ENCODE results near the gene MGAT4A. TPM values are rescaled to one million over a fixed set of nuclear protein-coding genes. Genes with fewer than 3 reads are reported as not detected.

The MGAT4A gene
- total RNA-seq, 1 donor from 2014 or later: 3.2 TPM

GRCh38 chr2:98658816-98659490, 72.0 kb downstream of the MGAT4A start:
- no peak for DNase-seq (ENCODE audit: low read depth)
- Histone ChIP-seq H3K4me3 (ENCODE audit: low read depth, low read length) (no peak overlapping the region), H3K36me3 (ENCODE audit: control insufficient read depth, insufficient read depth, low read length) (no peaks in the 10 kb centered on the region), H3K27me3 (ENCODE audit: control insufficient read depth, insufficient read depth, low read length) (no peaks in the 10 kb centered on the region)
- TF ChIP-seq, protein P1, sequence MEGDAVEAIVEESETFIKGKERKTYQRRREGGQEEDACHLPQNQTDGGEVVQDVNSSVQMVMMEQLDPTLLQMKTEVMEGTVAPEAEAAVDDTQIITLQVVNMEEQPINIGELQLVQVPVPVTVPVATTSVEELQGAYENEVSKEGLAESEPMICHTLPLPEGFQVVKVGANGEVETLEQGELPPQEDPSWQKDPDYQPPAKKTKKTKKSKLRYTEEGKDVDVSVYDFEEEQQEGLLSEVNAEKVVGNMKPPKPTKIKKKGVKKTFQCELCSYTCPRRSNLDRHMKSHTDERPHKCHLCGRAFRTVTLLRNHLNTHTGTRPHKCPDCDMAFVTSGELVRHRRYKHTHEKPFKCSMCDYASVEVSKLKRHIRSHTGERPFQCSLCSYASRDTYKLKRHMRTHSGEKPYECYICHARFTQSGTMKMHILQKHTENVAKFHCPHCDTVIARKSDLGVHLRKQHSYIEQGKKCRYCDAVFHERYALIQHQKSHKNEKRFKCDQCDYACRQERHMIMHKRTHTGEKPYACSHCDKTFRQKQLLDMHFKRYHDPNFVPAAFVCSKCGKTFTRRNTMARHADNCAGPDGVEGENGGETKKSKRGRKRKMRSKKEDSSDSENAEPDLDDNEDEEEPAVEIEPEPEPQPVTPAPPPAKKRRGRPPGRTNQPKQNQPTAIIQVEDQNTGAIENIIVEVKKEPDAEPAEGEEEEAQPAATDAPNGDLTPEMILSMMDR (IDR thresholded peaks at IDR 0.05; ENCODE audit: insufficient read depth, low read length, poor library complexity, severe bottlenecking): no peak

DNA sequence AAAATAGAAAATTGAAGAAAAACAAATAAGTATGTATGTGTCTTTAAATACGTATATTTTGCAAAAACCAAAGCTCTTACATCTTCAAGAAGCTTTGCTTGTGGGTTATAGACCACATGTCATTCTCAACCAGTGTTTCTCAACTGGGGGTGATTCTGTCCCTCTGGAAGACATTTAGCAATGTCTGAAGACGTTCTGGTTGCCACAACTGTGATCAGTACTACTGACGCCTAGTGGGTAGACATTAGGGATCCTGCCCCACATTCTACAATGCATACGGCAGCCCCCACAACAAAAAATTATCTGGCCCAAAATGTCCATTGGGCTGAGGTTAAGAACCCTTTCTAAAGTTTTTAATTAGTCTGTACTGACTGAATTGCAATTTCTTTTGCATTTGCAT, 74.1 kb downstream of the MGAT4A start:
- H3K36me3 ChIP-seq (ENCODE audit: control insufficient read depth, insufficient read depth, low read length): no peaks in the 10 kb centered on the region
- TF ChIP-seq, protein P1 (IDR thresholded peaks at IDR 0.05; ENCODE audit: insufficient read depth, low read length, poor library complexity, severe bottlenecking): no peak

GRCh38 chr2:98654699-98655495, 76.0 kb downstream of the MGAT4A start:
- TF ChIP-seq, protein P1 (IDR thresholded peaks at IDR 0.05; ENCODE audit: insufficient read depth, low read length, poor library complexity, severe bottlenecking): no peak
- no peak overlapping the region for H3K4me3 ChIP-seq (ENCODE audit: low read depth, low read length)

More for the DNA sequence above, 74.1 kb downstream of the MGAT4A start:
- Histone ChIP-seq H3K4me3 (ENCODE audit: low read depth, low read length) (no peak overlapping the region), H3K27me3 (ENCODE audit: control insufficient read depth, insufficient read depth, low read length) (no peaks in the 10 kb centered on the region)
- DNase-seq (ENCODE audit: low read depth): no peak

DNA sequence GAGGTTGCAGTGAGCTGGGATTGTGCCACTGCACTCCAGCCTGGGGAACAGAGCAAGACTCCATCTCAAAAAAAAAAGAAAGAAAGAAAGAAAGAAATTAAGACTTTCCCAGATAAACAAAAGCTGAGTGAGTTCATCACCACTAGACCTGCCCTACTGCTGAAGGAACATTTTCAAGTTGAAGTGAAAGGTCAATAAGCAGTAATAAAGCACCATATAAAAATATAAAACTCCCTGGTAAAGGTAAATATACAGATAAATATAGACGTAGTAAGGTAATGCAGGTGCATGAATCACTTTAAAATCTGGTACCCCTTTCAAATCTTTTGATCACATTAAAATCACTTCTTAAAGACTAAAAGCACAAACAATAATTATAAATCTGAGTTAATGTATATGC, 79.9 kb downstream of the MGAT4A start:
- TF ChIP-seq, protein P1 (IDR thresholded peaks at IDR 0.05; ENCODE audit: insufficient read depth, low read length, poor library complexity, severe bottlenecking): no peak
- Histone ChIP-seq H3K4me3 (ENCODE audit: low read depth, low read length) (no peak overlapping the region), H3K36me3 (ENCODE audit: control insufficient read depth, insufficient read depth, low read length) (no peaks in the 10 kb centered on the region), H3K27me3 (ENCODE audit: control insufficient read depth, insufficient read depth, low read length) (no peaks in the 10 kb centered on the region)
- DNase-seq (ENCODE audit: low read depth): no peak

More at GRCh38 chr2:98654699-98655495, 76.0 kb downstream of the MGAT4A start:
- H3K36me3 ChIP-seq (ENCODE audit: control insufficient read depth, insufficient read depth, low read length): no peaks in the 10 kb centered on the region
- DNase-seq (ENCODE audit: low read depth): no peak
- H3K27me3 ChIP-seq (ENCODE audit: control insufficient read depth, insufficient read depth, low read length): no peaks in the 10 kb centered on the region

- TF ChIP-seq, protein P1 (IDR thresholded peaks at IDR 0.05; ENCODE audit: insufficient read depth, low read length, poor library complexity, severe bottlenecking): no peak
- Histone ChIP-seq H3K27me3 (ENCODE audit: control insufficient read depth, insufficient read depth, low read length) (no peaks in the 10 kb centered on the region), H3K36me3 (ENCODE audit: control insufficient read depth, insufficient read depth, low read length) (no peaks in the 10 kb centered on the region), H3K4me3 (ENCODE audit: low read depth, low read length) (no peak overlapping the region)
- DNase-seq (ENCODE audit: low read depth): no peak
Observed at GRCh38 chr2:98649992-98650375, 80.9 kb downstream of the MGAT4A start.
